Activated naive CD8-positive, alpha-beta T cell treated with anti-CD3 and anti-CD28 coated beads, Interleukin-2, amount 50 U/mL, for 24 hours (primary cell): ENCODE results near the gene ACSS1.

Experiments used
- ATAC-seq: fragments of 150-1000 bp; cut with Tn5 transposase; one replicate; pipeline ENCODE4 v1.10.0; 2021
- DNase-seq: peaks from one replicate; pipeline ENCODE4 v3.0.0; 2021
- H3K27ac Mint-ChIP-seq: one replicate; pipeline ENCODE4 v1.8.0; 2021; ENCODE audit warnings: mild to moderate bottlenecking, mixed read lengths
- H3K27me3 Mint-ChIP-seq: one replicate; pipeline ENCODE4 v1.8.0; 2021; ENCODE audit warnings: mixed read lengths
- H3K36me3 Mint-ChIP-seq: one replicate; pipeline ENCODE4 v1.8.0; 2021; ENCODE audit warnings: low read depth, mixed read lengths
- H3K4me1 Mint-ChIP-seq: one replicate; pipeline ENCODE4 v1.8.0; 2021; ENCODE audit warnings: mixed read lengths
- H3K4me3 Mint-ChIP-seq: one replicate; pipeline ENCODE4 v1.8.0; 2021; ENCODE audit warnings: mild to moderate bottlenecking, moderate library complexity, mixed read lengths
- H3K9me3 Mint-ChIP-seq: one replicate; pipeline ENCODE4 v1.8.0; 2021; ENCODE audit warnings: mixed read lengths

ACSS1 gene

DNA sequence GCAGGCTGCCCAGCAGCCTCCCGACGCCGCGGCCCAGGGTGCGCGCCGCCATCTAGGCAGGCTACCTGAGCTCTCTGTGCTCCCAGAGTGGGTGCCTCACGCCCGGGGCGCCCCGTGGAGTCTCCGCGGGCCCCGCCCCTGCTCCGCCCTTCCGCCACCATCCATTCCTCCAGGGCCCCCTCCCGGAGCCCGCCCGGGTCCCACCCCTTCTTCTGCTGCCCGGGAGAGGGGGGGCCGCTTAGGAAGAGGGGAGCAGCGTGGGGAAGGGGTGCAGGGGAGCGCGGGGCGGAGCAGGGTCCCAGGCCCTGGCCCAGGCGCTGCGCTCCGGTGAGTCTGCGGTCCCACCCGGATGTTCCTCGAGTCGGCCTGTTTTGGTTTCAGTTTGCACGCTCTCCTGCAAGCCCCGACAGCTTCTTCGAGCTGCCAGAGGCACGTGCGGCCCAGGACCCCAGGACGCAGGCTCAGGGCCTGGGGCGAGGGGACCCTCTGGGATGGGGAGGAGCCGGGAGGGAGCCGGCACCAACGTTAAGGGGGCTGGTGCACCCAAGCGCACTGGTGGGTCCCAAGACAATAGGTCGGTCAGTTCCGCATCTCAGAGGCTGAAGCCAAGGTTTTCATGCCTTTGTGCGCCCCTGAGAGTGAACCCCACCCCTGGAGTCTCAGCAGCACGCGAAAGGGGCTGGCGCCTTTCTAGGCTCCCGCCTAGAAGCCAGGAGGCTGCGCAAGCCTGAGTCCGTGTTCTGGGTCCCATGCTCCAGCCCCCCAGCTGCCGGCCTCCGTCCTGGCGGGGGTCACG lies at the start of gene ACSS1:
Gene ACSS1 (minus strand): TSS at position 89 of the 796 bp plus-strand sequence. CDS start 37 bp downstream, at position 52.
- peak within 1 kb of the TSS; percentile 74 for H3K4me3 Mint-ChIP-seq
- H3K36me3 Mint-ChIP-seq: no peaks in the 10 kb centered on the region
- DNase-seq: peak; percentile 66
- no peaks in the 10 kb centered on the region for H3K9me3 Mint-ChIP-seq
- peaks cover 43% of the 10 kb centered on the region for H3K4me1 Mint-ChIP-seq
- no peaks in the 10 kb centered on the region for H3K27me3 Mint-ChIP-seq
- H3K27ac Mint-ChIP-seq: peak within 1 kb of the TSS; percentile 78
- peak; percentile 65 for ATAC-seq

DNA sequence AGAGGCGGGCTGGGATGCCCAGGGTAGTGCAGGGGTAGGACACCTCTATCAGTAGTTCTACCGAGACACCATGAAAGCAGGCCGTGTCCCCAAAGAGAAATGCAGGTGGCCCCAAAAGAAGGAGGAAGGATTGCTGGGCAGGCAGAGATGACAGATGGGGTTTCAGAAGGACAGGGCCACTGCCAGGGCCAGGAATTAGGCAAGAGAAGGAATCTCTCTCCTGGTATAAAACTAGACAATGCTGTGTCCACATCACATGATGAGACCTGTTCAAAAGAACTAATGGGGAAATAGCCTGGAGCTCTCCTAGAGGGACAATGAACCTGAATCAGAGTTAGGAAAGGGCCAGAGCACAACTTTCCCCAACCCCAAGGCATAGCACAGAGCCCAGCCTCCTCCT lies 45.6 kb upstream of the ACSS1 start:
- H3K4me1 Mint-ChIP-seq: peaks cover 13% of the 10 kb centered on the region
- H3K9me3 Mint-ChIP-seq: no peaks in the 10 kb centered on the region
- H3K36me3 Mint-ChIP-seq: no peaks in the 10 kb centered on the region
- H3K4me3 Mint-ChIP-seq: no peak overlapping the region
- no peak for DNase-seq
- no peak for ATAC-seq
- H3K27me3 Mint-ChIP-seq: peaks cover 31% of the 10 kb centered on the region
- H3K27ac Mint-ChIP-seq: no peak overlapping the region

DNA sequence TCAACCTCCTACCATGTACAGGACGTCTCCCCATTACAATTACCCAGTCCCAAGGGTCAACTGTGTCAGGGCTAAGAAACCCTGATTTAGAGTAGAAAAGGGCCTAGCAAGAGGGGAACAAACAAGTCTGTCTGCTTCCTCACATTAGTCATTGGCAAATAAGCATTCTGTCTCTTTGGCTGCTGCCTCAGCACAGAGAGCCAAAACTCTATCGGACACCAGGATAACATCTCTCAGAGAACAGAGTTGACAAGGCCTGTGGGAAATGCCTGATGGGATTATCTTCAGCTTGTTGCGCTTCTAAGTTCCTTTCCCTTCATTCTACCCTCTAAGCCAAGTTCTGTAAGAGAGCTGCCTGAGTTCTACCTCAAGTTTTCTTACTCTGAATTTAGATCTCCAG lies 43.0 kb upstream of the ACSS1 start:
- Mint-ChIP-seq H3K4me3 (no peak overlapping the region), H3K9me3 (no peaks in the 10 kb centered on the region), H3K36me3 (no peaks in the 10 kb centered on the region), H3K27me3 (peaks cover 17% of the 10 kb centered on the region), H3K27ac (no peak overlapping the region), H3K4me1 (peaks cover 19% of the 10 kb centered on the region)
- ATAC-seq: no peak
- DNase-seq: no peak

DNA sequence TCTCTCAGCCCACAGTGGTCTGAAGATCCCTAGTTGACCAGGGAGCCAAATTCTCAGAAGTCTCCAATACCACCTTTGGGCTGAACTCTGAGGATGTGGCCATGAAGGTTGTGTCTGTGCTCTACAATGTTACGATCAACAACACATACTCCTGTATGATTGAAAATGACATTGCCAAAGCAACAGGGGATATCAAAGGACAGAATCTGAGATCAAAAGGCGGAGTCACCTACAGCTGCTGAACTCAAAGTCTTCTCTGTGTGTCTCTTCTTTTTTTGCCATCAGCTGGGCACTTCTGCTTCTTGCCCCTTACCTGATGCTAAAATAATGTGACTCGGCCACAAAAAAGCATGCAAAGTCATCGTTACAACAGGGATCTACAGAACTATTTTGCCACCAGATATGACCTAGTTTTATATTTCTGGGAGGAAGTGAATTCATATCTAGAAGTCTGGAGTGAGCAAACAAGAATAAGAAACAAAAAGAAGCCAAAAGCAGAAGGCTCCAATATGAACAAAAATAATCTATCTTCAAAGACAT lies 41.7 kb upstream of the ACSS1 start:
- Mint-ChIP-seq H3K36me3 (no peaks in the 10 kb centered on the region), H3K27me3 (peaks cover 14% of the 10 kb centered on the region), H3K9me3 (no peaks in the 10 kb centered on the region), H3K27ac (no peak overlapping the region), H3K4me3 (no peak overlapping the region), H3K4me1 (peaks cover 19% of the 10 kb centered on the region)
- DNase-seq (no peak), ATAC-seq (no peak)

DNA sequence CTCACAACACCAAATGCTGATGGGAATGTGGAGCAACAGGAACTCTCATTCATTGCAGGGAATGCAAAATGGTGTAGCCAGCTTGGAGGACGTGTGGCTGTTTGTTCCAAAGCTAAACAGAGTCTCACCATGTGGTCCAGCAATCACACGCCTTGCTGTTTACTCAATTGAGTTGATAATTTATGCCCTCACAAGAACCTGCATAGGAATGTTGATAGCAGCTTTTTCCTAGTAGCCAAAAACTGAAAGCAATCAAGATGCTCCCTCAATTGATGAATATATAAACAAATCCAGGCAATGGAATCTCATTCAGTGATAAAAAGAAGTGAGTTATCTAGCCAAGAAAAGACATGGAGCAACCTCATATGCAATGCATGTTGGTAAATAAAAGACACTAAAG lies 39.6 kb upstream of the ACSS1 start:
- H3K9me3 Mint-ChIP-seq: no peaks in the 10 kb centered on the region
- ATAC-seq: no peak
- H3K4me3 Mint-ChIP-seq: no peak overlapping the region

DNA sequence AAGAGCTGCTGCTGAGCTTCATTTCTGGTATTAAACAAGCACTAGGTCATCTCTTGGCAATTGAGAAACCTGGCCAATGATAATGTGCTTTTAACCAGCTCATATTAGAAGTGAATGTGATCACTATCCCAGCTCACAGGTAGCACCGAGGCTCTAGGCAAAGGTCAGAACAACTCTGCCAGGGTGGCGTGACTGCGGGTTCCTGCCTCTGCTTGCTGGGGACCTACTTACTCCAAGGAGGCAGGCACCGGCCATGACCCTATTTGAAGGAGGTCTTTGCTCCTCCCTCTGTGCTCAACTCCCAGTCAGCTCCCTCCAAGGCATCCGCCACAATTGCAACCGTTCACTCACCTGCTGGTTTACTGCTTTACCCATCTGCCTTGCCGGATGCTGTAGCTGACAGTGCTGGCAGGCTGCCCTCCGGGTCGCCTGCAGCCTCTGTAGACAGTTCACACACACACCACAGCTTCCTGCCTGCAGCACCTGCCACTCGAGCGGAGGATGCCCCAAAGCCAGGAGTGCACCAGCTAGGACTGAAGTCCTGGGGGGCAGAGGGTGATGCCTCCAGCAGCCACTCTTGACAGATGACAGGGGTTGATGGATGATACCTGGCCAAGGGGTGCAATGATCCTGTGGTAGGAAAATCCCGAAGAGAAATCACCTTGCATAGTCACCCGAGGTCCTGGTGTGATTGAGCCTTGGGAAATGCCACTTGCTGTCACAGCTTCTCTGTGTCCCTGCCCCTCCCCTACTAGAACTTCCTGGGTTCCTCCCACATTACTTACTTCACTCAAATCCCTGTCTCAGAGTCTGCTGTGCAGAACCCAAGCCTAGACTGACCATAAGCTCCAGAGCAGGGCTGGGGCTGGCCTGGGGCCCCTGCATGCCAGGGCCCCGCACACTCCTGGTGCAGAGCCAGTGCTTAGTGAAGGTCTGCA lies 32.8 kb upstream of the ACSS1 start:
- Mint-ChIP-seq H3K27ac (no peak overlapping the region), H3K36me3 (no peaks in the 10 kb centered on the region), H3K9me3 (no peaks in the 10 kb centered on the region), H3K4me3 (no peak overlapping the region), H3K27me3 (peaks cover 4% of the 10 kb centered on the region), H3K4me1 (peaks cover 23% of the 10 kb centered on the region)
- DNase-seq (peak; percentile 22), ATAC-seq (peak; percentile 79)

More for the DNA sequence above, 39.6 kb upstream of the ACSS1 start:
- peaks cover 5% of the 10 kb centered on the region for H3K27me3 Mint-ChIP-seq
- H3K36me3 Mint-ChIP-seq: no peaks in the 10 kb centered on the region
- H3K4me1 Mint-ChIP-seq: peaks cover 19% of the 10 kb centered on the region
- H3K27ac Mint-ChIP-seq: no peak overlapping the region
- no peak for DNase-seq

DNA sequence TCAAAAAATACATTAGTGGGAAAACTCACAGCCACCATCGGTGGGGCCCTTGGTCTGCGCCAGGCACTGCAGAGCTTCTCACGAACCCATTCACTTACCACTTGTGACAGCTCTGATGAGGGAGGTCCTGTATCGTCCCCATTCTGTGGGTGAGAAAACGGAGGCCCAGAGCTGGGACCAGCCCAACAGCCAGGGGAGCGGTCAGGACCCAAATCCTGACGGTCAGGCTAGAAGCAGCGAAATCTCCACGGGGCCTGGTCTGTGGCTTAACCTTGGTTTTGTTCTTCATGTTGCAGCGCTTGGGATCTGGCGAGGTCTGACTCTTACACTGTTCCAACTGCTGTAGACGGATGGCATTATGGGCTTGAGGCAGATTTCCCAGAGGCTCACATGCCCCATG lies 31.7 kb upstream of the ACSS1 start:
- Mint-ChIP-seq H3K27ac (no peak overlapping the region), H3K4me1 (peaks cover 23% of the 10 kb centered on the region), H3K4me3 (no peak overlapping the region), H3K27me3 (peaks cover 13% of the 10 kb centered on the region), H3K9me3 (no peaks in the 10 kb centered on the region), H3K36me3 (no peaks in the 10 kb centered on the region)
- ATAC-seq (no peak), DNase-seq (no peak)

DNA sequence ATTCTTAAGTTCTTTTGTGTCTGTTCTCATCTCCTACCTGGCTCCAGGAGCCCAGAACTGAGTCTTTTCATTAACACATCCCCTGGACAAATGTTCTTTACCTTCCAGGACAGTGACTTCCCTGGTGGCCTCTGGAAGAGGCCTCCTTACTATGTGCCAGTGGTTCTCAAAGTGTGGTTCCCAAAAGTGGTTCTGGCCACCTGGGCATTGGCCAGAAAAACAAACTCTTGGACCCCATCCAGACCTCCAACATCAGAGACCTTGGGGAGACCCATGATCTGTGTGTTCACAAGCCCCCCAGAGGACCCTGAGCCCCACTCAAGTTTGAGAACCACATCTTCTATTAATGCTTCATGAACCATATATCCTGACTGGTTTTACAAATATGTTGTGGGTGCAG lies 31.2 kb upstream of the ACSS1 start:
- no peaks in the 10 kb centered on the region for H3K36me3 Mint-ChIP-seq
- no peaks in the 10 kb centered on the region for H3K9me3 Mint-ChIP-seq
- peaks cover 29% of the 10 kb centered on the region for H3K4me1 Mint-ChIP-seq
- no peak overlapping the region for H3K4me3 Mint-ChIP-seq
- no peak overlapping the region for H3K27ac Mint-ChIP-seq
- ATAC-seq (no peak), DNase-seq (no peak)
- H3K27me3 Mint-ChIP-seq: peaks cover 19% of the 10 kb centered on the region

DNA sequence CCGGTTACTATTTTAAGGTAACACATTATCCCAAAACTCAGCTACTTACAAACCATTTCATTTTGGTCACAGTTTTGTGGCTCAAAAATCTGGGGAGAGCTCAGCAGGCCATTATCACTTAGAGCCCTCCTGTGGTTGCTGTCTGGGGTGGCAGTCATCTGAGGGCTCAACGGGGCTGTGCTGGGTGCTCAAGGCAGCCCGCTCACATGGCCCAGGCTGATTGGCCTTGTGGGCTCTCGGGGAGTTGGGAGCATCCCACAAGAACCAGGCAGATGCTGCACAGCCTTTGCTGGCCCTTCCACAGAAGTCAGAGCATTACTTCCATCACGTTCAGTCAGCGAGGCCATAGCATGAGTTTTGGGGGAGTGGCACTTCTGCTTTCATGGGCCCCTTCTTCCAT lies 30.3 kb upstream of the ACSS1 start:
- DNase-seq: no peak
- no peak overlapping the region for H3K27ac Mint-ChIP-seq
- peaks cover 26% of the 10 kb centered on the region for H3K27me3 Mint-ChIP-seq
- no peak for ATAC-seq
- H3K4me3 Mint-ChIP-seq: no peak overlapping the region
- no peaks in the 10 kb centered on the region for H3K36me3 Mint-ChIP-seq
- H3K4me1 Mint-ChIP-seq: peaks cover 37% of the 10 kb centered on the region
- H3K9me3 Mint-ChIP-seq: no peaks in the 10 kb centered on the region

DNA sequence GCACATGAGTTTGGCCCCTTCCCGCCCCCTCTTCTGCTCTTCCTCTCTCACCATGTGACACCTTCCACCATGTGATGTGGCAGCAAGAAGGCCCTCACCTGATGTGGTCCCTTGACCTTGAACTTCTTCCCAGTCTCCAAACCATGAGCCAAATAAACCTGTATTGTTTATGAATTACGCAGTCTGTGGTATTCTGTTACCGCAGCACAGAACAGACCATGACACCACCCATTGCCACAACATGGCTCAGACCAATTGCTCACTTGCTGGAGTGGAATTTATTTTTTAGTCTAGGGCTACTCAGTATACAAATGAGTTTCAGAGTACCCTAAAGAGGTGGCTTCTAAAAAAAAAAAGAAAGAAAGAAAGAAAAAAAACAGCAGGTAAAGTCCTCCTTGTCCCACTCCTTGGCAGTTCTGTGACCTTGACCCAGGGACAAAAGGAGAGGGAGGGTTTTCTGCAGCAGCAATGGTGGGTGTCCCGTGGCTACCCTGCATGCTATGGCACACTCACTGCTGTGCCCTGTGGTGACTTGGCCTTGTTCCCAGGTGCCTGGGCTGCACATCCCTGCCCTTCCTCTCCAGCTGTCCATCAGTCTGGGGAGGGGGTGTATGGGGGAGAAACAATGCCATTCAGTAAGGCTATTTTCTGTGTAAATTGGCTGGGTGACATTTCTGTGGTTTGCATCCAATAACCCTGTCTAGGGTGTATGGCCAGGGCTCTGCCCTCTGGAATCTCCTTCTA lies 29.4 kb upstream of the ACSS1 start:
- Mint-ChIP-seq H3K27me3 (peaks cover 33% of the 10 kb centered on the region), H3K36me3 (no peaks in the 10 kb centered on the region), H3K4me1 (peaks cover 42% of the 10 kb centered on the region), H3K9me3 (no peaks in the 10 kb centered on the region), H3K27ac (no peak overlapping the region), H3K4me3 (no peak overlapping the region)
- ATAC-seq (no peak), DNase-seq (no peak)

DNA sequence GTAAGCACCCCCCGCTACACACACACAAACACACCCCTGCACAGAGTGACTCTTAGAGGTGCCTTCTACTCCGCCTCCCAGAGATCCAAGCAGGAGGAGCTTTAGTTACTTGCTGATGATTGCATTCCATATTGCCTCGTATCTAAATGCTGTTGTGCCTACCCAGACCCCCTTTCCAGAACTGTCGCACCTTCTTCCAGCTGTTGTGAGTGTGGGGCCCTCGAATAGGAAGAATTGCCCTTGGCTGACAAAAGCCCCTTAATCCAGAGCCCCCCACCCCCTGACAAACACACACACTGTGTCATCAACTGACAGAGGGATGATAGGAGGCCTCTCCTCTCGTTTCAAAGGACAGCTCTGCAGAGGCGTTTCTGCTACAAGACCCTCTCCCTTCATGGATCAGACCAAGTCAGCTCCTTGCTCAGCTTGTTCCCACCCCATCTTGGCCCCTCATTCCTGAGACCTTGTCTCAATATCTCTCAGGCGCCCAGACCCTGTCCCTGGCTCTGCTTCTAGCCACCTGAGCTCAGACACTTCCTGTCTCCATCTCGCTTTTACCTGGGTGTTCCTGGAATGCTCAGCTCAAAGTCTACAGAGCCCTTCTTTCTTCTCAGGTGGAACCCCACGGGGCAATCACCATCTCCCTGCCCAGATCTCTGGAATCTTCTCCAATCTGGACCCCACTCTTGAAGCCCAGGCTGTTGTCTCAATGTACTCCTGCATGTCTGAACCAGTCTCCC lies 28.0 kb upstream of the ACSS1 start:
- H3K4me1 Mint-ChIP-seq: peaks cover 35% of the 10 kb centered on the region
- H3K9me3 Mint-ChIP-seq: no peaks in the 10 kb centered on the region
- peaks cover 41% of the 10 kb centered on the region for H3K27me3 Mint-ChIP-seq
- H3K4me3 Mint-ChIP-seq: no peak overlapping the region
- DNase-seq (no peak), ATAC-seq (no peak)
- no peak overlapping the region for H3K27ac Mint-ChIP-seq
- H3K36me3 Mint-ChIP-seq: no peaks in the 10 kb centered on the region

DNA sequence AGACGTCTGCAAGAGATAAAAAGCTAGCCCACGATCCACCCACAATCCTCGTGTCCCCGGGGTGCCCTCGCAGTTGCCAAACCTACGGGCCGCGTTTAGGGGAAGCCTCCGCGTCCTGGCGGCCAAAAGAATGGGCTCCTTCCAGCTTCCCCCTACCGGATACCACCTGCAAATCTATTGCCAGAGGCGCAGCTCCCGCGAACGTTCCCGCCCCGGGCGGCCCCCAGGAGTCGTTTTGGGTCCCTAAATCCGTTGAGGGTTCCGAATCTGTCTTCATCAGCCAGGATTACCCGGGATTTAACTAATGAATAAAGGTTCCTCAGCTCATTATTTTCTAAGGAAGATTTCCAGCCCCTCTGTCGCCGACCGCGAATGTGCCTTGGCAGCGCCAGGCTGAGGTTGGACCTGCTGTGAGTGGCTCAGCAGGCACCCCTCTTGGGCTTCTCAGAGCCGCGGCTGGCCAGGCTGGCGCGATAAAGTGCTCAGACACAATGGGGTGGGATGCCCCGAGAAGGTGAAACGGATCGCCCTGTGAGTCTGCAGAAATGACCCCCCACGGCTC lies 26.8 kb upstream of the ACSS1 start:
- DNase-seq: no peak
- no peaks in the 10 kb centered on the region for H3K36me3 Mint-ChIP-seq
- H3K27ac Mint-ChIP-seq: no peak overlapping the region
- peaks cover 53% of the 10 kb centered on the region for H3K27me3 Mint-ChIP-seq
- ATAC-seq: peak; percentile 5
- peak overlapping the region; percentile 55 for H3K4me3 Mint-ChIP-seq
- peaks cover 23% of the 10 kb centered on the region for H3K4me1 Mint-ChIP-seq
- no peaks in the 10 kb centered on the region for H3K9me3 Mint-ChIP-seq

DNA sequence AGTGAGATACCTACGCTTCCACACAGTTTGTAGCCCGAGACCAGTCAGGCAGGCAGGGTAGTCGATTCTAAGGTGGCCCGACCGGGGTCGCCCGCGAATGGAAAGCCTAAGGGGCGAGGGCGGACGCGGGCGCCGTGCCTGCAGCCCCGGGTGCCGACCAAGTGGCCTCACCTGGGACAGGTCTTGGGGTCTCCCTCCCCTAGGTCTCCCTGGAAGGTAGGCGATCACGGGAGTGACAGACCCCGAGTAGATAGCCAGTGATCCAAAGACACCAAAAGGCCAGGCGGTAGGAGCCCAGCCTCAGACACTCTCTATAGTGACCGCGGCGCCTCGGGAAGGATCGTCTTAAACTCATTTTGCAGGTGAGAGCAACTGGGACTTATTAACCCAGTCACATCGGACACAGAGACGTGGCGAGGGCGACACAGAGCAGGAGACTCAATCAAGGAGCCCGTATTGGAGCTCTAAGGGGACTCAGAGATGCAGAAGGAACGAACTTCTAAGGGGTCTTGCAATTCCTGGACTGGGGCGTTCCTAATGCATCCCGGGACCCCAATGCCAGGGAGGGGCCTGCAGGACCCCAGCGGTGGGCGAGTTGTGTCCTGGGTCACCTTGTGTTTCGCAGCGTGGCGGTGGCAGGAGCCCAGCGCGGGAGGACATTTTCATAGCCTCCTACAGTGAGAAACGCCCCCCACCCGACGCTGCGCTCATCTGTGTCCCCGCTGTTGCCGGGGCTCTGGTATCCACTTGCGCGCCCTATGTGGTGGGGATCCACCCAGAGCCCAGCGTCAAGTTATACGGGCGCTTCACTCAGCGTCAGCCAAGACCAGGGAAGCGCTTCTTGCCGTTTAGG lies 26.1 kb upstream of the ACSS1 start:
- Mint-ChIP-seq H3K36me3 (no peaks in the 10 kb centered on the region), H3K4me3 (peak overlapping the region; percentile 55), H3K27ac (no peak overlapping the region), H3K9me3 (no peaks in the 10 kb centered on the region), H3K4me1 (peaks cover 22% of the 10 kb centered on the region), H3K27me3 (peaks cover 58% of the 10 kb centered on the region)
- peak; percentile 78 for ATAC-seq
- peak; percentile 70 for DNase-seq
